OCI-LY1 (cell line): ENCODE results near the gene ETFDH.

ENCODE experiments used
- CTCF ChIP-seq: fragments of 200-600 bp; sonication (generic), shearing (Covaris generic); IDR thresholded peaks from 2 replicates; pipeline ENCODE4 v1.5.1; 2017; ENCODE audit warnings: mild to moderate bottlenecking, antibody characterized with exemption, low read length, moderate library complexity, mixed read lengths
- EZH2 ChIP-seq: fragments of 200-600 bp; sonication (generic), shearing (Covaris generic); IDR thresholded peaks from 2 replicates; pipeline ENCODE4 v1.8.0; 2017; ENCODE audit warnings: borderline replicate concordance, mixed run types, mild to moderate bottlenecking, antibody characterized with exemption, low read length, moderate library complexity, mixed read lengths

- TF ChIP-seq CTCF (no peak), EZH2 (no peak)
Observed at GRCh38 chr4:158726633-158727032, 54.5 kb downstream of the ETFDH start.
